Endothelial cell of umbilical vein (primary cell): ENCODE measurements around the gene NRXN3. TPM values are rescaled to one million over a fixed set of nuclear protein-coding genes. Genes with fewer than 3 reads are reported as not detected.

Source experiments
- BruUV-seq: library from RNA; stranded (reverse); fragments of 400-500 nt; replicated peaks from 2 replicates; lab custom pipeline; 2021; lab: Mats Ljungman, UMichigan
- CTCF ChIA-PET: fragments of 300-600, 350-600 bp; sonication (Branson Sonifier 250); formaldehyde crosslinking; loops from one replicate; lab custom pipeline; 2021; ENCODE audit warnings: antibody characterized with exemption, inconsistent platforms; lab: Charles Lee
- POLR2A ChIA-PET: fragments of 300-600, 350-600 bp; sonication (Branson Sonifier 250); formaldehyde crosslinking; loops from one replicate; lab custom pipeline; 2021; ENCODE audit warnings: antibody characterized with exemption, inconsistent platforms; lab: Charles Lee
- DNase-seq: peaks from one replicate; pipeline ENCODE4 v3.0.0-alpha.2; 2011; ENCODE audit warnings: low read depth, low spot score
- FAIRE-seq: peaks from 2 replicates; lab custom pipeline; 2011; peaks lifted over from hg19 to GRCh38; lab: Jason Lieb, UNC
- H2AFZ ChIP-seq: 2 replicates; pipeline ENCODE4 v1.6.0; 2012; ENCODE audit warnings: low read depth, low read length, control low read depth, inconsistent platforms
- H3K27ac ChIP-seq: 2 replicates; pipeline ENCODE4 v1.5.1; 2011; ENCODE audit warnings: low read depth, mild to moderate bottlenecking, control low read depth, low read length, moderate library complexity; ENCODE audit not compliant: insufficient read depth
- H3K27me3 ChIP-seq, 2 experiments: 2 replicates each; pipeline versions ENCODE4 v1.6.0 to v1.6.1; 2011; ENCODE audit warnings: low read length in 2 of 2, mixed read lengths in 1 of 2; ENCODE audit not compliant: control insufficient read depth in 2 of 2, insufficient read depth in 2 of 2
- H3K36me3 ChIP-seq, 2 experiments: 2 replicates in 1 of 2; 3 replicates in 1 of 2; pipeline ENCODE4 v1.5.1; 2011; ENCODE audit warnings: low read length in 2 of 2, mild to moderate bottlenecking in 1 of 2, moderate library complexity in 1 of 2; ENCODE audit not compliant: control insufficient read depth in 2 of 2, insufficient read depth in 2 of 2; ENCODE audit errors: extremely low read depth in 1 of 2
- H3K4me1 ChIP-seq: 3 replicates; pipeline ENCODE4 v1.5.1; 2011; ENCODE audit warnings: mild to moderate bottlenecking, low read length; ENCODE audit not compliant: control insufficient read depth, insufficient read depth; ENCODE audit errors: extremely low read depth
- H3K4me2 ChIP-seq: 2 replicates; pipeline ENCODE4 v1.6.1; 2011; ENCODE audit warnings: low read length, control low read depth, mixed read lengths; ENCODE audit not compliant: insufficient read depth
- H3K4me3 ChIP-seq, 3 experiments: fragments of 200-600 bp in 1 of 3; sonication (generic), shearing (Covaris generic) in 1 of 3; replicated peaks in 1 of 3; 2 replicates each; pipeline ENCODE4 v1.5.1; 2011 to 2016; ENCODE audit warnings: control low read depth in 3 of 3, low read length in 3 of 3, mild to moderate bottlenecking in 2 of 3, inconsistent platforms in 1 of 3, low read depth in 1 of 3, moderate library complexity in 1 of 3; ENCODE audit not compliant: insufficient read depth in 1 of 3
- H3K79me2 ChIP-seq: 2 replicates; pipeline ENCODE4 v1.6.0; 2012; ENCODE audit warnings: low read length, inconsistent platforms; ENCODE audit not compliant: control insufficient read depth, insufficient read depth
- H3K9ac ChIP-seq: replicated peaks from 2 replicates; pipeline ENCODE3; 2011; ENCODE audit warnings: low read length, control low read depth; ENCODE audit not compliant: insufficient read depth; ENCODE audit errors: extremely low read depth
- H3K9me1 ChIP-seq: replicated peaks from 3 replicates; pipeline ENCODE4 v1.6.0; 2011; ENCODE audit warnings: mild to moderate bottlenecking, low read length; ENCODE audit not compliant: control insufficient read depth, insufficient read depth; ENCODE audit errors: extremely low read depth
- H3K9me3 ChIP-seq: replicated peaks from 2 replicates; pipeline ENCODE4 v1.5.1; 2012; ENCODE audit warnings: low read length, inconsistent platforms; ENCODE audit not compliant: control insufficient read depth, insufficient read depth
- H4K20me1 ChIP-seq: replicated peaks from 2 replicates; pipeline ENCODE3; 2011; ENCODE audit warnings: mild to moderate bottlenecking, low read length; ENCODE audit not compliant: control insufficient read depth, insufficient read depth; ENCODE audit errors: extremely low read depth
- CTCF ChIP-seq, 2 donors: IDR thresholded peaks; 1 replicate in 1 of 2; 2 replicates in 1 of 2; pipeline ENCODE4 v1.5.1; 2011; ENCODE audit warnings: low read length in 2 of 2, mild to moderate bottlenecking in 2 of 2, moderate library complexity in 2 of 2, control low read depth in 1 of 2, inconsistent platforms in 1 of 2, low read depth in 1 of 2; ENCODE audit not compliant: insufficient read depth in 1 of 2; ENCODE audit errors: extremely low read depth in 1 of 2
- EZH2 ChIP-seq: IDR thresholded peaks from 2 replicates; pipeline ENCODE4 v1.6.1; 2012; ENCODE audit warnings: borderline replicate concordance, low read depth, mild to moderate bottlenecking, moderate library complexity, low read length, inconsistent platforms; ENCODE audit not compliant: severe bottlenecking
- FOS ChIP-seq: IDR thresholded peaks from 2 replicates; pipeline ENCODE4 v1.6.1; 2011; ENCODE audit warnings: mild to moderate bottlenecking, low read length, moderate library complexity, borderline replicate concordance; ENCODE audit not compliant: insufficient read depth
- GATA2 ChIP-seq: IDR thresholded peaks from 2 replicates; pipeline ENCODE4 v1.7.0; 2011; ENCODE audit warnings: low read depth, mild to moderate bottlenecking, moderate library complexity, mixed read lengths, low read length; ENCODE audit not compliant: insufficient read length, insufficient read depth
- JUN ChIP-seq: IDR thresholded peaks from 2 replicates; pipeline ENCODE4 v1.6.1; 2011; ENCODE audit warnings: borderline replicate concordance, low read depth; ENCODE audit not compliant: insufficient read length, insufficient read depth
- MAX ChIP-seq: IDR thresholded peaks from 2 replicates; pipeline ENCODE4 v1.6.1; 2011; ENCODE audit not compliant: insufficient read depth, insufficient read length
- MYC ChIP-seq: IDR thresholded peaks from one replicate; pipeline ENCODE4 v1.6.1; 2011; ENCODE audit warnings: mild to moderate bottlenecking, low read depth, low read length
- POLR2A ChIP-seq: IDR thresholded peaks from 2 replicates; pipeline ENCODE4 v1.6.1; 2012; ENCODE audit warnings: low read depth, mild to moderate bottlenecking, control low read depth, low read length
- POLR2AphosphoS5 ChIP-seq: IDR thresholded peaks from 2 replicates; pipeline ENCODE4 v1.6.1; 2012; ENCODE audit warnings: low read depth, mild to moderate bottlenecking, control low read depth, low read length, moderate library complexity; ENCODE audit not compliant: insufficient read depth
- dilution Hi-C: fragments of 300-500 bp; cut with MboI; formaldehyde crosslinking; loops from one replicate; pipeline ENCODE4 v1.15.0; 2019; ENCODE audit warnings: low sequenced_read_pairs; ENCODE audit not compliant: extremely low pct_ligation_motif_present
- intact Hi-C: fragments of 100-400 bp; cut with micrococcal nuclease; formaldehyde crosslinking; loops from one replicate; pipeline ENCODE4 v1.10.0; 2022
- polyA plus RNA-seq, 4 experiments: library from polyadenylated mRNA; depleted of rRNA in 3 of 4; stranded (reverse) in 3 of 4; unstranded in 1 of 4; fragments of >200 nt; gene quantifications; 2 replicates each; pipeline versions ENCODE4 v1.2.1 to v1.2.3, GENCODE V29; 2011 to 2012; ENCODE audit warnings: missing spikeins in 1 of 4
- total RNA-seq: library from RNA; stranded (reverse); gene quantifications from 2 replicates; pipeline ENCODE4 v1.2.3, GENCODE V29; 2021

NRXN3 gene
- total and polyA plus RNA-seq, 2 donors (not counting 3 experiments of a cell fraction or from before 2014, with no cell fraction given) = 0.72 to 4.2 TPM

- DNase-seq (no peak), FAIRE-seq (no peak)
- H3K4me2 ChIP-seq = no peak overlapping the region
- no peak overlapping the region for H3K27ac ChIP-seq
- no peaks in the 10 kb centered on the region for H3K9me1 ChIP-seq
- H3K9me3 ChIP-seq = no peaks in the 10 kb centered on the region
- ChIA-PET POLR2A (no interaction called here), CTCF (interaction anchor here (1.0 kb wide), 1 partner anchor 8 kb away, joined by 4 read pairs; no protein-coding TSS in a partner anchor)
- intact Hi-C loops (no loop called here), dilution Hi-C loops (no loop called here)
- no peaks in the 10 kb centered on the region for H3K4me1 ChIP-seq
- H3K27me3 ChIP-seq = no peaks in the 10 kb centered on the region
- H3K36me3 ChIP-seq = no peaks in the 10 kb centered on the region
- BruUV-seq = no TSS peak
- no peaks in the 10 kb centered on the region for H4K20me1 ChIP-seq
- TF ChIP-seq GATA2 (no peak), MAX (no peak), JUN (no peak), EZH2 (no peak), FOS (no peak), POLR2A (no peak), MYC (no peak), POLR2AphosphoS5 (no peak), CTCF (IDR thresholded peaks at IDR 0.05; ENCODE audit: extremely low read depth in 1 of 2, insufficient read depth in 1 of 2, low read depth in 1 of 2, low read length in 2 of 2) (no peak)
- no peak overlapping the region for H2AFZ ChIP-seq
- H3K9ac ChIP-seq = no peak overlapping the region
- H3K79me2 ChIP-seq = no peaks in the 10 kb centered on the region
- no peak overlapping the region for H3K4me3 ChIP-seq
These were observed 467.3 kb downstream of the NRXN3 start for GRCh38 chr14:78637489-78637888.
